NT2/D1 (cell line): ENCODE measurements around the gene ZNF766.

Experiments used
- SUZ12 ChIP-seq: IDR thresholded peaks from 2 replicates; pipeline ENCODE4 v1.6.1; 2011; ENCODE audit not compliant: insufficient read length, insufficient read depth; ENCODE audit errors: extremely low read depth
- YY1 ChIP-seq: IDR thresholded peaks from 2 replicates; pipeline ENCODE4 v1.6.1; 2011; ENCODE audit not compliant: insufficient read length, insufficient read depth
- ZNF274 ChIP-seq: IDR thresholded peaks from 2 replicates; pipeline ENCODE4 v1.6.1; 2011; ENCODE audit warnings: mild to moderate bottlenecking, low read depth, low read length

DNA sequence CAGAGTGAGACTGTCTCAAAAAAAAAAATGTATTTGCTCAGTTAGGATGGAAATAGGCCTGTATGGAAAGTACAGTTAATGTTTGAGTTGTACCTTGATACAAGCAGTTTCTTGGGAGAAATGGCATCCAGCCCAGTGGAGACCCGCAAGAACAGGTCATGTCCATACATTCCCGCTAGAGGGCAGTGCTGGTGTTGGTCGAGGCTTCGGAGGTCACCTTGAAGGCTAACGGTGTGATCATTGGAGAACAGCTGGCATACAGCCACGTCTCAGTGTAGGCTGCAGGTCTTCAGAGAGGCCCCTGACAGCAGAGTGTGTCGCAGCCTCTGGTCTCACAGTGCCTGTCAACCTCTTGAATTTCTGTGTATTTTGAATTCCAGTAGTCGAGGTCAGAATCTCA is 74.2 kb downstream of the ZNF766 start:
- no peak for TF ChIP-seq YY1
- TF ChIP-seq ZNF274: no peak
- TF ChIP-seq SUZ12: no peak
